Activated CD8-positive, alpha-beta memory T cell treated with anti-CD3 and anti-CD28 coated beads for 4 hours (primary cell): ENCODE results near the gene RAPGEF4.
"Not testable (repeated sequence)": the region's sequence is repeated elsewhere in the genome, so short reads cannot be mapped to it uniquely, and the experiment has no call there.

Experiments used
- DNase-seq, 2 donors: peaks; one replicate each; pipeline ENCODE4 v3.0.0-alpha.2; 2020; ENCODE audit warnings: low read depth in 2 of 2

The RAPGEF4 gene

DNA sequence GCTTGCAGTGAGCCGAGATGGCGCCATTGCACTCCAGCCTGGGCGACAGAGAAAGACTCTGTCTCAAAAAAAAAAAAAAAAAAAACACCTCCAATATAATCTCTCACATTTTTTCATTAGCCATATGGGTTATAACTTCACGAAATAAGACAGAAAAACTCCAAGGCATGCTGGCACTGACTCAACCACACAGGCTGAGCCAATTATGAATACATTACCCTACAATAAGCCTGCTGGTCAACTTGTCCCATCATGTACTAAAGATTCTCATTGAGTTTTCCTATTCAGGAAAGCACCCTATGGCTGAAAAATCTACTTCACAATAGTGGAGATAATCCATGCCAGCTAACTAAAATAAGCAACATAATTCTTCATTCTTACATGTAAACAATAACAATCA is 327.2 kb downstream of the RAPGEF4 start:
- no peak for DNase-seq

DNA sequence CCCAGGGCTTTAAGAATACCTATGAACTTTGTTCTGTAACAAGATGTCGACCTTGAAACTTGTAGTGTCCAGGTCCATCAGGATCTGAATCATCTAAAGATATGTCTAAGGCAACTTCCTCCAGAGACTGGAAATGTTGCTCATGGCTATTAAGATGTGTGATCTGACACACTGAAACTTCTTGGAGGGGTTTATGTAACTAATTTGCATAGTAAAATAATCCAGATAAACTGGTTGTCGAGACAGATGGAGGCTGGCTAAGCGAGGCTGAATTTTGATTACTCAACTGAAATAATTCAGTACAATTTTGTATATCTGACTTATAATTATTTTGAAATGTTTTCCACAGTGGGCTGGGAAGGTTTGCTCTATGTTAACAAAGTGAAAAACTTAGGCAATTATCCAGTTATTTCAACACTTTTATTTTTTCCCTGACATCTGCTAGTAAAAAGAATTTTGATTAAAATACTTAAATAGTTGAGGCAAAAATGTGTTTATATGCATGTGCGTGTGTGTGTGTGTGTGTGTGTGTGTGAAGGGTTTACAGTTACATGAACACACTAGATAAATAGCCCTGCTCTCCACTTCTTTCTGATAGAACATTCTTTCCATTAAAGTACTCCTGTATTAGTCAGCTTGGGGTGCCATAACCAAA is 328.6 kb downstream of the RAPGEF4 start:
- DNase-seq: no peak

DNA sequence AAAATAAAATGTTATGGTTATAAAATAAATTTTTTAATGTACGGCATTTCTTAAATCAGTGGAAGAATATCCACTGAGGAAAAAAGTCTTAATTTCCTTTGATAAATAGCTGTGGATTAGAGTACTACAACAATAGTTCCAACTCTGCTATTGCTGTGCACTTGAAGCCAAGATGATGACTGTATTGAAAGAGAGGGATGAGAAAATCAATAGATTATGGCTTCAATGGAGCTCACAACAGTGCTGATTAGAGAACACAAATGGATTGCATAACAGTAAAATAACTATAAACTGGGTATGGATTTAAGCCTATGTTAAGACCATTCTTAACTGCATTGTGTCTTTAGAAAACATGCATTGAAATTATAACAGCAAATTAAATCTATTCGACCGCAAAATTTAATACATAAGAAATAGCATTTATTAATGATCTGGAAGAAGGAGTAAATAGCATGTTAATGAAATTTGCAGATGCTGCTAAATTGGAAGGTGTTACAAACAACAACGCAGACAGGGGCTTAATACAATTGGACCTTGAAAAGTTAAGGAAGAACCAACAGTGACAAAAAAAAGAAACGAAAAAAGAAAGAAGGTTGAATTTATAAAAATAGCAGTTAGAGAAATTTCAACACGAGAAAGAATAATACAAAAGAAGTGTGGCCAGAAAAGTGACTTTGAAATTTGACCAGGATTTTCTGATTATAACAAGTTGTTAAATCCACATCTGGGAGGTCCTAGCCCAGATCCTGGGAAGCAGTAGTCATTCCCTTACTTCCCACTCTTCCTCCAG is 331.4 kb downstream of the RAPGEF4 start:
- DNase-seq: no peak

DNA sequence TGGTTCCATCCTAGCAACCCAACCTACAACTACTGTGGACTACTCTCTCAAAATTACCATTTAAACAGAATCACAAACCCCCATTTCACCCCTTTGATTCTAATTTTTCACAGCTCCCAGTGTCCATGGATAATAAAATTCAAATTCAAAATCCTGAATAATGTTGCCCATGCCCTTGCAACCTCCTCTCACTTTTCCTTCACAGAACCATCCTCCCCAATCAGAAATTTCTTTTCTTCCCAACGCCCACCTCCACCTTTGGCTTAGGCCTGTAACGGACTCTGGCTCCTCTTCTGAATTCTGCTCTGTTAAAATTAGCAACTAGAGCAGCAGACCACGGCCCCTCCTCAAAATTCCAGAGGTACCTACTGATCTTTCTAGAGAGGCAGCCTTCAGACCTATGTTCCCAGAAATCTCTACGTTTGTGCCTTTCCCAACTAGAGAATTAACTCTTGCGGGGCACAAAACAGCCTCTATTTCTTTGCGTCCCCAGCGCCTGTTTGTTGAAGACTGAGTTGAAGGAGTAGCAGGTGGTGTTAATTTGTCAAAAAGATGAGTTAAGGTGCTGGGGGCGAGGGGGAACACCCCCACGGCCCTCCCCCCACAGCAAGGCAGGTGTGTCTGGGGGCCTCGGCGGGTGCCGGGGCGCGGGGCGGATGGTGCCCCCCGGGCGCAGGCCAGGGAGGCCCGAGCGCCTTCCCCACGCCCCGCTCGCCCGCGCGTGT is 339.6 kb downstream of the RAPGEF4 start:
- DNase-seq: no peak

DNA sequence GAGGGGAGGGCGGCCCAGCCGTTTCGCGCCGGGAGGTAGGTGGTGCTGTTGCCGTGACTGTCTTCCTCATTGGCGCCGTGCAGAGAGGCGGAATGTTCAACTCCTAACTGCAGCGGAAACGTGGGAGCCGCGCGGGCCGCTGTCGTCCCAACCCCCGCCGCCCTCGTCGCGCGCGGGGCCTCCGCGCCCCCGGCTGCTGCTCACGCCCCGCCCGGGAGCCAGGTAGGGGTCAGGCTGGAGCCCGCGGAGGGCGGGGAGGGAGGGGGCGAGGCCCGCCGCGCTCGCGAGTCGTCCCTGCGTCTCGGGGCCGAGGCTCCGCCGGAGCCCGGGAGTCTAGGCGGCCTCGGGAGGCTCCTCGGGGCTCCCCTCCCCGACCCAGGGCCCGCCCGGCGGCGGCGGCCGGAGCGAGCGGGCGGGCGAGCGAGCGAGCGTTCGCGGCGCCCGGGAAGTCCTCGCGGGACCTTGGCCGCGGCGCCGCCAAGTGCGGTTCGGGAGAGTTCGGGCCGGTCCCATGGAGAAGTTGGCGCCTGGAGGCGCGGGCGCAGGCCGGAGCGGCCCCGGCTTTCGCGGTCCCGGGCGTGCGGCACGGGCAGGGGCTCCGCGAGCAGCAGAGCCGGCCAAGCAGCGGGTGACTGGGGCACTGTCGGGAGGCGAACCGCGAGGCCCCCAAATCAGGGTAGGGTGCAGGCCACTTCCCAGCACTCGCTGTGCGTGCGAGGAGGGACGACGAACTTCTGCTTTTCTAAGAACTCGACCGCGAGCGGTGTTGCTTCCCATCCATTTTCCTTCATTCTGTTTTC is 340.3 kb downstream of the RAPGEF4 start, which contains the start of gene MAP3K20:
MAP3K20 (plus strand) TSS at position 66 of the 800 bp plus-strand sequence. CDS start 15,186 bp downstream, outside the sequence.
- peak; percentile 6 to 9 for DNase-seq

DNA sequence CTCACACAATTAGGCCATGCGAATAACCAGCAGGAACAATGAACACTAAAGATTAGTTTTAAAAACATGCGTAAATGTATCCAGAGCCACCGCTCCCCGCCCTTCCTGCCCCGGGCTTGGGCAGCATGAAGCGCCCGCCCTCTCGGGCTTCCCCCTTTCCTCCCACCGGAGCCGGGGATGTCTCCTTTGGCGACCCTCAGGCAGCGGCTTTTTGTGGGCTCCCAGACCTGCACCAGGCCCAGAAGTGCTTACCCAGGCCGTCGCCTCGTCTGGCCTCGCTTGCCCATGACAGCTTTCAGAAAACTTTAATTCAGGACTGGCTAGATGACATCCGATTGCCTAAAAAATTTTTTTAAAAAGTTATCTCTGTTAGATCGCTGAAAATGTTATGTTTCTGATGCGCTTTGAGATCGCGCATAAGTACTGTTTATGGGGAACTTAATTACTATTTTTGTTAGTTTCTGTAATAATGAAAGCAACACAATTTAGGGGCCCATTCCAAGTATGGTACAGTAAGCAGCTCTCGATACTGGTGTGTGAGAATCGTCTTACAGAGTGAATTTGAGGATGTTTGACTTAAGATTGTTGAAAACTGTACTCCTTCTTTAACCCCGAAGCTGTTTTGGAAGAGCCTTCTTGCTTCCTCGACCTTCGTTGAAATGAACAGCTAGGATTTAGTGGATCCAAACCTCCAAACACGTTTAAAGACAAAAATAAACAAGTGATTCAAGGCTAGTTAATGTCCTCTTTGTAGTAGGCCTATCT is 341.1 kb downstream of the RAPGEF4 start:
- DNase-seq: no peak

DNA sequence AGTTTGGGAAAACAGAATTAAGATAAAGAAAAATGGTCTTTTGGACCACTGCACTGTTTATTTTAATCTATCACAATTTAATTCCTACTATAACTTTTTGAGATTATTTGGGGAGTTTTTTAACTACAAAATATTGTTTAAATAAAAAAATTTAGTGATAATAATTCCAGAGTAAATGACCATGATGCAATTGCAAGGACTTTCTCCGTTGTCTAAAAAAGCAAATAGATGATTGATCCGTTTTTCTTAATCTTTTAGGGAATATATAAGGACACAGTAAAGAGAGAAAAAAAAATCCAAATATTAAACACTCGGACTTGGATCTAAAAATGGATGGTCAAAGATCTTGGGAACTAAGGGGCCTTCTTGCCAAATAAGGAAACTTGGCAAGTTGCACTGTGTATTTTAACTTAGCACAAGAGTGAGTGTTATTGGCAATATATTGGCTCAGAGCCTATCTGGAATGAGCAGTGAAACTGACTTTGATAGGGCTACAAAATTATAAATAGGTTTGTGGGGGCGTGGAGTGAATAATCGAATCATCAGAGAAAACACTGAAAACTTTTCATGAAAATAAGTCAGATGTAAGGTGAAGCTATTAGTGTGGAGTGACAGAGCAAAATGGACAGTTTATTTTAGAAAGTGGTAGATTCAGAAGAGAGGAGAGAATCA is 342.0 kb downstream of the RAPGEF4 start:
- DNase-seq: no peak

DNA sequence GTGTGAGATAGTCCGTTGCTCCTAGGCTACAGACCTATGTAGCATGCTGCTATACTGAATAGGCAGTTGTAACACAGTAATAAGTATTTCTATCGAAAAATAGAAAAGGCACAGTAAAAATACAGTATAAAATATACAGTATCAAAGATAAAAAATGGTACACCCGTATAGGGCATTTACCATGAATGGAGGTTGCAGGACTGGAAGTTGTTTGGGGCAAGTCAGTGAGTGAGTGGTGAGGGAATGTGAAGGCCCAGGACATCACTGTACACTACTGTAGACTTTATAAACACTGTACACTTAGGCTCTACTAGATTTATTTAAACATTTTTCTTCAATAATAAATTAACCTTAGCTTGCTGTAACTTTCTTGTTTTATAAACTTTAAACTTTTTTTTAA is 343.5 kb downstream of the RAPGEF4 start:
- no peak for DNase-seq

DNA sequence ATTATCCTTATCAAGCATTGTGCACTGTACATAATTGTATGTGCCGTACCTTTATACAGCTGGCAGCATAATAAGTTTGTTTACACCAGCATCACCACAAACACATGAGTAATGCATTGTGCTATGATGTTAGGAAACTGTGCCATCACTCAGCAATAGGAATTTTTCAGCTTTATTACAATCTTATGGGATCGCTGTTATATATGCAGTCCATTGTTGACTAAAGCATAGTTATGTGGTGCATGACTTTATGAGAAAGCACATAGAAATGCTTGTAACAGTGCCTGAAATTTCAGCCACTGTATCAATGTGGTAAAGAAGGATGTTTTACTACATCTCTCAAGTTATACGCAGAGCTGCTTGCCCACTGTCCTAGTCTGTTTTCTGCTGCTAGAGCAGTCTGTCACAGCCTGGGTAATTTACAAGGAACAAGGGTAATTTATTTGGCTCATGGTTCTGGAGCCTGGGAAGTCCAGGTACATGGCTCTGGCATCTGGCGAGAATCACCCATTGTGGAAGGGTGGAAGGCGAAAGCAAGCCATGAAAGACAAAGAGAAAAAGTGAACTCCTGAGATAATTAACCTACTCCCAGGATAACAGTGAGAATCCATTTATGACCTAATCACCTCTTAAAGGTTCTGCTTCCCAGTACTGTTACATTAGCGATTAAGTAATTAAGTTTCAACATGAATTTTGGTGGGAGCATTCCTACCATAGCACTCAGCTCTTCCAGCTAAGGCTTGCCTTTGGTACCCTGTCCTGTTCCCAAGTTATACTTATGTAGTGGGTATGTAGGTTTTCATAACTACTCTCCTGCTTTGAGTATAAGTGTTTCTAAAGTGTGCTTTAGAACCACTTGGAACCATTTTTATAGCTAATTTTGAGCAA is 344.6 kb downstream of the RAPGEF4 start:
- no peak for DNase-seq

DNA sequence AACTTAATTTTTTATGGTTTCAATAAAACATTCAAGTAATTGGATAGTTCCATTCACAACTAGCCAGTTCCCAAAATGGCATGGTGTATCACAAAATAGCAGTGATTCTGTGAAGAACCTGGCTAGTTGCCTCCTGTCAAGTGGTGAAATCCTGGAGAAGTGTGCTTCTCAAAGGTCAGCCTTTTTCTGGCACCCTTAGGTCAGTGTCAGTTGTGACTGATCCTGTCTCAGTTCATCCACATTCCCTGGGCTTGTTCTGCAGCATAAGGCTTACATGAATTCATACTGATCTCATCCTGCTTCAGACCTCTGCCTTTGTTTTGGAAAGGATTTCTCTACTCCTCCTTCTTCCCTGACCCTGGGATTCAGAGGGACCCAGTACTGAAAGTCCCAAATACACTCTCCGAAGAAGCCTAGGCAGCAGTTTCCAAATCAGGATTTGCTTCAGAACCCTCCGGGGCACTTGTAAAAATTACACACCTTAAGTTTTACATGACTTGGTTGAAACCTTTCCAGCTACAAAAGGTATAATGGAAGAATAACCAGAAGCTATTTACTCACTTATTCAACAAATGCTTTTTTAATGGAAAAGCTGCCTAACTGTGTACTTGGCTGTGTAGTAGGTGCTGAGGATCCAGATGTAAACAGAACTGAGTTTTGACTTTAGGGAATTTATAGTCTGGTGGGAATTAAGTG is 351.0 kb downstream of the RAPGEF4 start:
- no peak for DNase-seq

DNA sequence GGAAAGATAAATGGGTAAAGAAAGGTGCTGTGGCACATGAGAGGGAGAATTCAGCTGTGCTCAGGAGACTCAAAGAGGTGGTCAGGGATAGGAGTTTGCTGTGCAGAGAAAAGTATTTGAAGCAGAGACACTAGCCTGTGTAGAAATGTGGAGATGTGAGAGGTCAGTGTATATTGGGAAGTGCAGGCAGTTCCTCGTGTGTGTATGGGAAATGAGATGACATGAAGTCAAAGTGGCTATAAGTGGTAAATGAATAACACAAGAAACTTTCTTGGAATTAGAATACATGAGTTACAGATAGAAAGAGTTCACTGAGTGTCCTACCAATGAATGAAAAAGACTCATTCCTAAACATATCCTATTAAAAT is 351.6 kb downstream of the RAPGEF4 start:
- no peak for DNase-seq

DNA sequence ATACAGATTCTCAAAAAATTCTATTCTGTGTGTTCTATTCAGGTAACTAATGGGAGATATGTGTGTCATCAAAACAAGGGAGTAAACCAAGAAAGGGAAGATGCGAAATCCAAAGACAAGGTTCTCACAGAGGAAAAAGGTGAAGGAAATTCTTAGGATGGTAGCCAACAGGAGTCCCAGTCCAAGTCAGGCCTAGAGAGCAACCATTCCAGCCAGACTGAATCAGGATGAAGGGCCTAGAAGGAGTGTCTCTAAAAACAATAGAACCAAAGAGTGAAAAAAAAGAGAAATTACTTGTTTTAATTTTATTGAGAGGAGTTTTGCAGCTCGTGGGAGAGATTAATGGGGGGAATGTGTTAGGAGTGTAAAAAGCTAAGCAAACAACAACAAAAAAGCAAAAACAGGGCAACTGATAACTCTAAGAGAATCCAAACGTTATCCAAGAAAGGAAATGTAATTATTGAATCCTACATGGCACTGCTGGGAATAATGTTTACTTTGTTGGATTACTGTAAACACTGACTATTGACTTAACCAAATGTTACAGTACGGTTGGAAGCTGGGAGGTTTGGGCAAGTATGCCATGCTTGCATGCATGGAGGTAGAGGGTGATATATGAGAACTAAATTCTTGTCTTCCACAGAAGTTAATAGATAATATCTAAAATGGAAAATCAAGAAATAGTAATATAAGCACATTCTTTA is 352.3 kb downstream of the RAPGEF4 start:
- no peak for DNase-seq

DNA sequence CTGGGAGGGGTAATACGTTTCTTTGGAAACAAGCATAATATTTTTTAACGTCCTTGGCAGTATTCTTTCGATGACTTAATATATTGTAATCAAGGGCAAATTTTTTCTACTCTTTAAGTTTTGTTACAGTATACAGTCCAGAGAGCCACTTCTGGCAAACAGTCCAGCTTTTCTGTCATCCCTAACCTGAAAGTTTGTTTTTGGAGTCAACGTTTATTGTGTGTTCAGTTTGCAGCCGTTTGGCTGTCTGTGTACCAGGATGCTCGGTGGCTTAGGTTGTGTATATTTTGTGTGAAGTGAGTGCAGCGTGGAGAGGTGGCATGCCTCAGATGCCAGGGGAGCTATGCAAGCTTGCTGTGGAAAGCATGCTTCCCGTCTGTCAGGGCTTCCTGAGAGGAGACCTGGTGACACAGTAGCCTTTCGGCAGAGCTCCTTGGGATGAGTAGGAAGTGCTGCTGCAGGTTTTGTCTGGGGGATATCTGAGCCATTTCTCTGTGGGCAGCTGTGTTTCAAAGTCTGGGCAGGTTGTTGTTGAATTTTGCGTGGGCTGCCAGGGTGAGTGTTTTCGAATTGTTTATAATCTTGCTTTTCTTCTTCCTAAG is 354.7 kb downstream of the RAPGEF4 start:
- DNase-seq: no peak

DNA sequence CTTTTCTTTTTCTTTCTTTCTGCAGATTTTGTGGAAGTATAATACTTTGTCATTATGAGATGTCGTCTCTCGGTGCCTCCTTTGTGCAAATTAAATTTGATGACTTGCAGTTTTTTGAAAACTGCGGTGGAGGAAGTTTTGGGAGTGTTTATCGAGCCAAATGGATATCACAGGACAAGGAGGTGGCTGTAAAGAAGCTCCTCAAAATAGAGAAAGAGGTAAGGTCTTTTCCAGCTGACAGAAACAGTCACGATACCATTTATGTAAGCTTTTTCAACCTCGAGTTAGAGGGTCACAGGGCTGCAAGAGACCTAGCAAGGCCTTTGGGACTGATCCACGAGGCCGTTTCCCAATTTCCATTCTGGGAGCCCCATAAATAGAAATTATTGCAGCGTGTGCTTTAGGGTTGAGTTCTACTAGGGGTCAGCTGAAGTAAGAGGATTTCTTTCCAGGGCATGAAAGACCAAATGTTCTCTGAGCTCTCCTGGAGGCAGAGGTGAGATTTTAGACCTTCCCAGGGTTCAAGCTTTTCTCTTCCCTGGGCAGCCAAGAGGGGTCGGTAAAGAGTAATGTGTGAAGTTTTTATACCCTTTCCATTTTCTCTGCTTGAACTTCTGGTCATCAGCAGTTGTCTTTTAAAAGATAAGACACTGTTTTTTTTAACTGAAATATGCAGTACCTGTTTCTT is 355.5 kb downstream of the RAPGEF4 start:
- no peak for DNase-seq

DNA sequence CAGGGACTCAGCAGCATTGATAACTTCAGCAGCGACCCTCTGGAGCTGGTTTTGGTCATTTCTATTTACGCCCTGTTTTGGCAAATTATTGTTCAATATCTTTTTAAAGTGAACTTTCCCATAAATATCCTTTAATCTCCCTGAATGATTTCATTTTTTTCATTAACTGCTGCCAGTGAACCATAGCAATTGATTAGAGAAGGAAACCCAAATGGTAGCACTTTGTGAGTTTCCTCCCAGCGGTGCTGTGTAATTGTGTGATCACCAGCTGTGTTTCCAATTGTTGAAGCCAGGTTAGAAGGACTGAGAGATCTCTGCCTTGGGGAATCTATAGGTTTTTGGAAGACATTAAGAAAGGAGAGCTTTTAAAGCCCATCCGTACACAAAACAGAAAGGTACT is 356.3 kb downstream of the RAPGEF4 start:
- DNase-seq: no peak

DNA sequence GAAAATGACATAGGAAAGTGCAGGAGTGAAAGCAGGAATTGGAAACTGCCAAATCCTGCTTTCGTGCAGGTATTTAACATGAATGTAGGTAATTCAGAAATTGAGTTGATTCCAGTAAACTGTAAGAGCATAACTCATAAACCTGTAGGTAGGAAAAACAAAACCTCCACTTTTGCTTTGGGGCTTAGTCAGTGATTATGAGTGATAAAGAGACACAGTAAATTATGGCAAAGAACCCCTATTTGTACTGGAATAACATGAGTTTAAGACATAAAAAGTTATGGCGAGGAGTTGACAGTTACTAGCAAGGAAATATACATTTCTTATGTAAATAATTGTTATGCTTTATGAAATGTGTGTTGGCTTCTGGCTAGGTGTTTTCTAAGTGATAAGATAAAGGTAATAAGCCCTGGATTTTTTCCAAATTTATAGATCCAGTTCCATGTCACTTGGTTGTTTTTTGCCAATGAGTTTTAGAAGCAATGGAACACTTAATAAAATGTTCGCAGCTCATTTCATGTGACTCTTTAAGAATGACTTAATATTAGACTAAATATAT is 357.3 kb downstream of the RAPGEF4 start:
- no peak for DNase-seq

DNA sequence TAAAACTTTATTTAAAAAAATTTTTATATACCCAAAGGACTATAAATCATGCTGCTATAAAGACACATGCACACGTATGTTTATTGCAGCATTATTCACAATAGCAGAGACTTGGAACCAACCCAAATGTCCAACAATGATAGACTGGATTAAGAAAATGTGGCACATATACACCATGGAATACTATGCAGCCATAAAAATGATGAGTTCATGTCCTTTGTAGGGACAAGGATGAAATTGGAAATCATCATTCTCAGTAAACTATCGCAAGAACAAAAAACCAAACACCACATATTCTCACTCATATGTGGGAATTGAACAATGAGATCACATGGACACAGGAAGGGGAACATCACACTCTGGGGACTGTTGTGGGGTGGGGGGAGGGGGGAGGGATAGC is 358.0 kb downstream of the RAPGEF4 start:
- not testable (repeated sequence) for DNase-seq
